Lung (tissue), 12 donors: ENCODE results near the gene PIP5K1C. TPM values are rescaled to one million over a fixed set of nuclear protein-coding genes. Genes with fewer than 3 reads are reported as not detected.

ENCODE experiments used
- ATAC-seq: fragments of 200-7000 bp; cut with Tn5 transposase; one replicate; pipeline ENCODE4 v1.9.1; 2020; ENCODE audit warnings: moderate number of reproducible peaks; ENCODE audit not compliant: insufficient read depth, low FRiP score
- DNase-seq, 3 donors: peaks; one replicate each; pipeline ENCODE4 v3.0.0-alpha.2; 2013 to 2017
- H3K27ac ChIP-seq, 2 donors: one replicate each; pipeline ENCODE4 v1.5.1; 2013; ENCODE audit warnings: mild to moderate bottlenecking in 2 of 2, moderate library complexity in 2 of 2, control low read depth in 1 of 2, inconsistent platforms in 1 of 2, low read depth in 1 of 2, low read length in 1 of 2
- H3K27me3 ChIP-seq, 3 donors: one replicate each; pipeline ENCODE4 v1.5.1; 2013; ENCODE audit warnings: low read length in 2 of 3; ENCODE audit not compliant: control insufficient read depth in 3 of 3, insufficient read depth in 3 of 3
- H3K36me3 ChIP-seq, 4 donors: one replicate each; pipeline ENCODE4 v1.5.1; 2013; ENCODE audit warnings: low read length in 4 of 4, mild to moderate bottlenecking in 1 of 4, moderate library complexity in 1 of 4; ENCODE audit not compliant: control insufficient read depth in 4 of 4, insufficient read depth in 4 of 4
- H3K4me1 ChIP-seq, 5 donors: one replicate each; pipeline ENCODE4 v1.5.1; 2013; ENCODE audit warnings: low read length in 5 of 5, mild to moderate bottlenecking in 2 of 5, moderate library complexity in 1 of 5; ENCODE audit not compliant: control insufficient read depth in 5 of 5, insufficient read depth in 5 of 5
- H3K4me3 ChIP-seq: one replicate; pipeline ENCODE4 v1.5.1; 2013; ENCODE audit warnings: mild to moderate bottlenecking, control low read depth, moderate library complexity
- H3K9ac ChIP-seq, 2 donors: one replicate each; pipeline ENCODE4 v1.5.1; 2013; ENCODE audit warnings: low read length in 2 of 2, control low read depth in 1 of 2; ENCODE audit not compliant: insufficient read depth in 1 of 2
- H3K9me3 ChIP-seq, 4 donors: one replicate each; pipeline ENCODE4 v1.5.1; 2013; ENCODE audit warnings: low read length in 3 of 4, mild to moderate bottlenecking in 1 of 4, moderate library complexity in 1 of 4; ENCODE audit not compliant: control insufficient read depth in 4 of 4, insufficient read depth in 3 of 4
- WGBS, 2 donors: extraction: QIAGEN DNeasy Blood & Tissue Kit; methylation state at CpG; one replicate each; pipeline ENCODE4 v1.1.7; 2013; 5-methylcytosine and 5-hydroxymethylcytosine counted together
- polyA plus RNA-seq, 2 donors: library from polyadenylated mRNA; stranded (reverse); fragments of 200-250 nt; gene quantifications; one replicate each; pipeline ENCODE4 v1.2.1, GENCODE V29; 2013
- total RNA-seq, 2 donors: library from RNA; depleted of rRNA in 1 of 2; stranded (reverse); fragments of >200 nt in 1 of 2; gene quantifications; one replicate each; pipeline ENCODE4 v1.2.1, GENCODE V29; 2014 to 2021
- TF ChIP-seq, protein P1 (sequence below): IDR thresholded peaks from 2 replicates; pipeline ENCODE4 v1.5.1; 2012; ENCODE audit warnings: mild to moderate bottlenecking; ENCODE audit errors: control extremely low read depth, extremely low read depth
- donor health status: control.
- donor health status: control.
- donor health status: Bipolar disorder and iron deficiency.
- donor health status: healthy.
- donor health status: DM: yes; HTN: yes; CAD: no.

The PIP5K1C gene
- total and polyA plus RNA-seq, 4 donors: 16.3 to 39.4 (median 20.5) TPM

GRCh38 chr19:3687774-3688706 lies 12.2 kb downstream of the PIP5K1C start:
- peaks cover 0 to 6% (median 2%) of the 10 kb centered on the region in 4 donors for H3K9me3 ChIP-seq
- whole genome bisulfite sequencing, 2 donors: 15 to 38% methylated on average over 52 to 55 of the region's 55 CpGs
- DNase-seq (no peak), ATAC-seq (peak; percentile 25)
- H3K4me3 ChIP-seq: no peak overlapping the region
- TF ChIP-seq, protein P1, sequence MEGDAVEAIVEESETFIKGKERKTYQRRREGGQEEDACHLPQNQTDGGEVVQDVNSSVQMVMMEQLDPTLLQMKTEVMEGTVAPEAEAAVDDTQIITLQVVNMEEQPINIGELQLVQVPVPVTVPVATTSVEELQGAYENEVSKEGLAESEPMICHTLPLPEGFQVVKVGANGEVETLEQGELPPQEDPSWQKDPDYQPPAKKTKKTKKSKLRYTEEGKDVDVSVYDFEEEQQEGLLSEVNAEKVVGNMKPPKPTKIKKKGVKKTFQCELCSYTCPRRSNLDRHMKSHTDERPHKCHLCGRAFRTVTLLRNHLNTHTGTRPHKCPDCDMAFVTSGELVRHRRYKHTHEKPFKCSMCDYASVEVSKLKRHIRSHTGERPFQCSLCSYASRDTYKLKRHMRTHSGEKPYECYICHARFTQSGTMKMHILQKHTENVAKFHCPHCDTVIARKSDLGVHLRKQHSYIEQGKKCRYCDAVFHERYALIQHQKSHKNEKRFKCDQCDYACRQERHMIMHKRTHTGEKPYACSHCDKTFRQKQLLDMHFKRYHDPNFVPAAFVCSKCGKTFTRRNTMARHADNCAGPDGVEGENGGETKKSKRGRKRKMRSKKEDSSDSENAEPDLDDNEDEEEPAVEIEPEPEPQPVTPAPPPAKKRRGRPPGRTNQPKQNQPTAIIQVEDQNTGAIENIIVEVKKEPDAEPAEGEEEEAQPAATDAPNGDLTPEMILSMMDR: no peak
- H3K27me3 ChIP-seq: no peaks in the 10 kb centered on the region
- H3K36me3 ChIP-seq: peaks cover 0 to 17% (median 7%) of the 10 kb centered on the region in 4 donors
- no peak overlapping the region for H3K9ac ChIP-seq
- no peak overlapping the region for H3K27ac ChIP-seq
- peaks cover 0 to 20% (median 0%) of the 10 kb centered on the region in 5 donors for H3K4me1 ChIP-seq

DNA sequence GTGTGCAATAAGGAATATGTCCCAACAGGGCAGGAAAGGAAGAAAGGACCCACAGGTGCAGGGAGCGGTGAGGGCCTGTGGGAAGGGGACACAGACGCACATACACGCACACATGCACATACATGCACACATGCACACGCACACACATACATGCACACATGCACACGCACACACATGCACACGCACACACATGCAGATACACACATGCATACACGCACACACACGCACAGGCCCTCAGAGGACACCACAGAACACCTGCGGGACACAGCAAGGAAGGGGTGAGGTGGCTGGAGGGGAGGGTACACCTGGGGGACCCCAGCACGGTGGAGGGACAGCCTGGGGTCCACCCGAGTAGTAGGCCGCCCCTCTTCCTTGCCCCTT lies 12.9 kb downstream of the PIP5K1C start:
- Histone ChIP-seq H3K9me3 (peaks cover 0 to 6% (median 2%) of the 10 kb centered on the region in 4 donors), H3K4me1 (peaks cover 0 to 21% (median 0%) of the 10 kb centered on the region in 5 donors), H3K4me3 (no peak overlapping the region), H3K9ac (no peak overlapping the region), H3K36me3 (peaks cover 0 to 17% (median 8%) of the 10 kb centered on the region in 4 donors), H3K27me3 (no peaks in the 10 kb centered on the region), H3K27ac (no peak overlapping the region)
- WGBS, 2 donors: 63 to 75% methylated on average over 12 of the region's 12 CpGs
- TF ChIP-seq, protein P1: no peak
- no peak for ATAC-seq
- no peak for DNase-seq

GRCh38 chr19:3684817-3685410 lies 15.4 kb downstream of the PIP5K1C start:
- H3K4me1 ChIP-seq: peaks cover 0 to 21% (median 0%) of the 10 kb centered on the region in 5 donors
- peaks cover 0 to 6% (median under 1%) of the 10 kb centered on the region in 4 donors for H3K9me3 ChIP-seq
- peaks cover 0 to 13% (median 5%) of the 10 kb centered on the region in 4 donors for H3K36me3 ChIP-seq
- 94 to 95% methylated on average over 8 of the region's 8 CpGs for WGBS, 2 donors
- ATAC-seq: no peak
- H3K9ac ChIP-seq: no peak overlapping the region
- no peak overlapping the region for H3K27ac ChIP-seq
- TF ChIP-seq, protein P1: no peak
- no peak overlapping the region for H3K4me3 ChIP-seq
- H3K27me3 ChIP-seq: no peaks in the 10 kb centered on the region
- no peak for DNase-seq
